Loucy (cell line): Measurements from ENCODE around the gene BCL7B.

Experiments used
- EZH2phosphoT487 ChIP-seq: fragments of 200-600 bp; IDR thresholded peaks from 2 replicates; pipeline ENCODE4 v1.6.1; 2018; ENCODE audit warnings: antibody characterized with exemption, mild to moderate bottlenecking, moderate library complexity, borderline replicate concordance
- TF ChIP-seq, protein P1 (sequence below): fragments of 200-600 bp; sonication (generic); conservative IDR thresholded peaks from 2 replicates; pipeline ENCODE4 v1.5.1; 2014; ENCODE audit warnings: mild to moderate bottlenecking, antibody characterized with exemption, low read length

DNA sequence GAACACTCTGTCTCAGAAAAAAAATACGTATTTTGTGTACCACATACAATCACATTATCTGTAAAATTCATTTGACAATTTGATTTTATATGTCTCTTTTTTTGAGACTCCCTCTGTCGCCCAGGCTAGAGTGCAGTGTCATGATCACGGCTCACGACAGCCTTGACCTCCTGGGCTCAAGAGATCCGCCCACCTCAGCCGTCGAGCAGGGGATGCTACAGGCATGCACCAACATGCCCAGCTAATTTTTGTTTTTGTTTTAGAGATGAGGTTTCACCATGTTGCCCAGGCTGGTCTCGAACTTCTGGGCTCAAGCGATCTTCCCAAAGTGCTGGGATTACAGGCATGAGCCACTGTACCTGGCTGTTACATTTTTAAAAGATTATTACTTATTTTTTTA lies 23.7 kb downstream of the BCL7B start:
- TF ChIP-seq, protein P1, sequence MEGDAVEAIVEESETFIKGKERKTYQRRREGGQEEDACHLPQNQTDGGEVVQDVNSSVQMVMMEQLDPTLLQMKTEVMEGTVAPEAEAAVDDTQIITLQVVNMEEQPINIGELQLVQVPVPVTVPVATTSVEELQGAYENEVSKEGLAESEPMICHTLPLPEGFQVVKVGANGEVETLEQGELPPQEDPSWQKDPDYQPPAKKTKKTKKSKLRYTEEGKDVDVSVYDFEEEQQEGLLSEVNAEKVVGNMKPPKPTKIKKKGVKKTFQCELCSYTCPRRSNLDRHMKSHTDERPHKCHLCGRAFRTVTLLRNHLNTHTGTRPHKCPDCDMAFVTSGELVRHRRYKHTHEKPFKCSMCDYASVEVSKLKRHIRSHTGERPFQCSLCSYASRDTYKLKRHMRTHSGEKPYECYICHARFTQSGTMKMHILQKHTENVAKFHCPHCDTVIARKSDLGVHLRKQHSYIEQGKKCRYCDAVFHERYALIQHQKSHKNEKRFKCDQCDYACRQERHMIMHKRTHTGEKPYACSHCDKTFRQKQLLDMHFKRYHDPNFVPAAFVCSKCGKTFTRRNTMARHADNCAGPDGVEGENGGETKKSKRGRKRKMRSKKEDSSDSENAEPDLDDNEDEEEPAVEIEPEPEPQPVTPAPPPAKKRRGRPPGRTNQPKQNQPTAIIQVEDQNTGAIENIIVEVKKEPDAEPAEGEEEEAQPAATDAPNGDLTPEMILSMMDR, result no peak
- no peak for TF ChIP-seq EZH2phosphoT487
